HG03571 (cell line): ENCODE data around the gene GALNT9.

Experiments
- ATAC-seq: cut with Tn5 transposase; IDR thresholded peaks from one replicate; pipeline ENCODE4 v1.9.1; 2021; ENCODE audit not compliant: unreplicated experiment

The GALNT9 gene

GRCh38 chr12:132344601-132345000 lies 15.2 kb upstream of the GALNT9 start:
- no peak for ATAC-seq

- no peak for ATAC-seq
Measured at GRCh38 chr12:132344181-132344580, 14.8 kb upstream of the GALNT9 start.

GRCh38 chr12:132343294-132344004 lies 14.1 kb upstream of the GALNT9 start:
- no peak for ATAC-seq

- no peak for ATAC-seq
Measured at GRCh38 chr12:132342251-132343227, 13.2 kb upstream of the GALNT9 start.

GRCh38 chr12:132341318-132342050 lies 12.1 kb upstream of the GALNT9 start:
- no peak for ATAC-seq

- no peak for ATAC-seq
Measured at GRCh38 chr12:132340266-132341035, 11.1 kb upstream of the GALNT9 start.

- no peak for ATAC-seq
Measured at GRCh38 chr12:132339856-132340255, 10.5 kb upstream of the GALNT9 start.

GRCh38 chr12:132338781-132339180 lies 9.4 kb upstream of the GALNT9 start:
- no peak for ATAC-seq

GRCh38 chr12:132338311-132338710 lies 8.9 kb upstream of the GALNT9 start:
- no peak for ATAC-seq

- ATAC-seq: no peak
Measured at GRCh38 chr12:132337557-132337956, 8.2 kb upstream of the GALNT9 start.

GRCh38 chr12:132336451-132337413 lies 7.3 kb upstream of the GALNT9 start:
- ATAC-seq: no peak

GRCh38 chr12:132335179-132335756 lies 5.9 kb upstream of the GALNT9 start:
- no peak for ATAC-seq

- ATAC-seq: no peak
Measured at GRCh38 chr12:132333766-132334165, 4.4 kb upstream of the GALNT9 start.

- no peak for ATAC-seq
Measured at GRCh38 chr12:132333273-132333672, 3.9 kb upstream of the GALNT9 start.

- no peak for ATAC-seq
Measured at GRCh38 chr12:132330549-132330881, 1.1 kb upstream of the GALNT9 start.

GRCh38 chr12:132329720-132330548 lies 545 bp upstream of the GALNT9 start:
- no peak for ATAC-seq

GRCh38 chr12:132328282-132329029 lies 933 bp downstream of the GALNT9 start:
- ATAC-seq: no peak
